NOMO-1 (cell line): ENCODE data around the gene TAF6.
A peak's percentile ranks its signal among the peaks of the same experiment; 100 is the strongest.

Experiments
- DNase-seq, 2 experiments: peaks; one replicate each; lab custom pipeline; 2025; ENCODE audit not compliant: unreplicated experiment in 2 of 2; lab: John Stamatoyannopoulos, UW

The TAF6 gene

DNA sequence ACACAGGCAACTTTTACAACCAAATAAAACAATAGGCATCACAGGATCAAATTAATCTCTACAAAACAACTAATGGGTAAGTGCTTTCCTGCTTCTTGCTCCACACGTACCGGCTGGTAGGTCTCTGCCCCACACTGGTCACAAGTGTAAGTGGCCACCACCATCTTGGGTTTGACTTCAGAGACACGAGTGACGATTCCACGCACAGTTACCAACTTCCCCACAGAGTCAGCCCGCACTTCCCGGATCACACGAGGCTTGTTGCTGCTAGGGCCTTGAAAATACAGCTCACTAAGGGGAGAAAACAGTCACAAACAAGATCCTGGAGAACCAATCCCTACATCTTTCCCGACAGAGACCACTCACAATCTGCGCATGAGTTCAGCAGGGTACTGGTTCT, 20.2 kb downstream of the TAF6 start:
- no peak for DNase-seq

DNA sequence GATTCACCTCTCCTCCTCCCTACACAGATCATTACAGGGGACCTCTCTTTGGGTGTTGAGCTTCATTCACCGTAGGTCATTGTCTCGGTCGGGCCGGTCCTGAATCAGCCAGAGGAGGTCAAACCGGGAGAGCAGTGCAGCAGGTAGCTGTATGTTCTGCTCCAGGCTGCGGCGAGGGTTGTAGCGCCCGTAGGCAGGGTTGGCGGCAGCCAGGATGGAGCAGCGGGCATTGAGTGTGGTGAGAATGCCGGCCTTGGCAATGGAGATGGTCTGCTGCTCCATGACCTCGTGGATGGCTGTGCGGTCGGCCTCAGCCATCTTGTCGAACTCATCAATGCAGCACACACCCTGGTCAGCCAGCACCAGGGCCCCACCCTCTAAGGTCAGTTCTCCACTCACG, 23.5 kb downstream of the TAF6 start:
- DNase-seq = no peak

DNA sequence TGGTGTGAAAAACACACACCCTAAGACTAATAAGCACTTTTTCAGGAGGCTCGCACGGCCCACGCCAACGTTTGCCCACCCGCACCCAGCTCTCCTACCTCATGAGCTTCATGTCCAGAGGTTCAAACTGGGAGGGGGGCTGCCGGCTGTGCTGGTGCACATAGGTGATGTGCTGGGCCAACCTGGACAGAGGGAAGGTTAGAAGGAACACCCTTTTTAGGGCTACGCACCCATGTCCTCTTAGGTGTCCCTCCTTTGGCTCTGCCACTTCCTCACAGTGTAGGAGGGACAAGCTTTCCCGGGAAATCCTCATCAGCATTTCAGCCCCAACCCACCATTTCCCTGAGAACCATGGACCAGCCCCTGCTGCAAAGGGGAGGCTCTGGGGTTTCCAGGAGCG, 23.9 kb downstream of the TAF6 start:
- no peak for DNase-seq

DNA sequence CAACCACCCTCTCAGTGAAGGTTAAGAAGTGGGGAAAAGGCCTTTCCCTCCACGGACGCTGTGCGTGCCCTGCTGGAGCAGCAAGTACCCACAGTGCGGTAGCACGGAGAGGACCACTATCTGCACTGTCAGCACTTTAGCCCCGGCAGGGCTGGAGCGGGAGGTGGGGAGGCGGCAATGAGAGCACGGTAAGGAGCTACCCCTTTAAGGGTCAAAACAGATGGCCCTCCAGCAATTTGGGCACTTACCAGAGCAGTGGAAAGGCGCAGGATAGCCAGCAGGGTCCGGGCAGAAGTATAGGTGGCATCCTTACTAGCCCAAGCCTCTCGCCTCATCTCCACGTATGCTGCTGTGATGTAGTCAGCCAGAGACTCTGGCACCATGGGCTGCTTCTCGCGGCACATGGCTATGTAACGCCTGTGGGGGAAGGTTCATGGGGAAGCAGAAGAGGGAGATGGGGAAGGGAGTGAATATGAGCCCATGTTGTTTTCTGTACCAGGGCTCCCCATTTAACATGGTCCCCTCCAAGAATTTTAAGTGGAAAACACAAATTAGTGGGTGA, 25.2 kb downstream of the TAF6 start:
- DNase-seq = no peak

DNA sequence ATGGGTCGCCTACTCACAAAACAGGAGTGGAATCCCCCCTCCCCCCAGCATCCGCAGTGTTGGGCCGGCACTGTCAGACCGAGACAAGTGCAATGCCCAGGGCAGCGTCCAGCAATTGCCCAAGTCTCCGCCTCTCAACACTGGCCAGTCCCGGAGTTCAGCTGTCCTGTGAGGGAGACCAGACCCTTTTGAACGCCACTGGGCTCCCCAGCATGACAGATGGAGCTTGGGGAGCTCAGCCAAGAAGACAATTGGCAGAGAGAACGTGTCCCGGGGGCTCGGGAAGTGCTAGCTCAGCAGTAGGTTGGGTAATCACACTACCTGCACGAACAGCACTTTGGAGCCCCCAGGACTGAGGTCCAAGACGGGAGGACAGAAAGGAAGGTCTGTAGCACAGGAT, 25.7 kb downstream of the TAF6 start:
- DNase-seq = no peak

DNA sequence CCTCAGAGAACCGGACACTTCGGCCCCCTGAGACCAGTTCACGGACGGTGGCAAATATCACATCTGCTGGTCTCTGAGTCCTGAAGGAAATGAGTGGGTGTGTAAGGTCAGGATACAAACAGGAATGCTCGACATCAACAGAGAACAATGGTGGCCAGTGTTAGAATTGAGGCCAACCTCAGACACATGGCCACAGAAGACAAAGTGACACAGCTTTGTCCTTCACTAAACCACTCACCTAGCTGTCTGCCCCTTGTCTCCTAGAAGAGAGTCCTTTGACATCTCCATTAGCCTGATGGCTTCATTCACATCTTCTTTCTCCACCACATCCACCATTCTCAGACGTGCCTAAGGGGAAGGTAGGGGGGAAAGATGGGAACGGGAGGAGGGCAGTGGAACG, 26.1 kb downstream of the TAF6 start:
- DNase-seq = no peak

DNA sequence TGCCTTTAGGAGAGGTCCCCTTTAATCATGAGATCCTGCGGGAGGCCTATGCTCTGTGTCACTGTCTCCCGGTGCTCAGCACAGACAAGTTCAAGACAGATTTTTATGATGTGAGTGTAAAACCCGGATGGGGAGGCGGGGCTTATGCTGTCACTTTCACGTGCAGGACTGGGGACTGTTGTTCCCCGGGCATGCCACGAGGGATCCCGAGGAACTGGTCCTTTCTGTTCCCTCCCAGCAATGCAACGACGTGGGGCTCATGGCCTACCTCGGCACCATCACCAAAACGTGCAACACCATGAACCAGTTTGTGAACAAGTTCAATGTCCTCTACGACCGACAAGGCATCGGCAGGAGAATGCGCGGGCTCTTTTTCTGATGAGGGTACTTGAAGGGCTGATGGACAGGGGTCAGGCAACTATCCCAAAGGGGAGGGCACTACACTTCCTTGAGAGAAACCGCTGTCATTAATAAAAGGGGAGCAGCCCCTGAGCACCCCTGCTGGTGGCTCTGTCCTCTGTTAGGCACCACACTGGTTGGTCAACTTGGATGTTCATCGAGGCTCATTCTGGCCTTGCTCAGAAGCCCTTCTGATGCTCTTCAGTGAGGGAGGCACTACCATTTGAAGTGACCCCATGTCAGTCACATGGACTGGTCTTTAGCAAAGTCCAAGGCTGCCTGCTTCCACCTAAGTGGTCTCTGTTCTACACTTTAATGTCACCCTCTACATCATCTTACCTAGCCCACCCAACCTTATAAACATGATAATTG, 27.6 kb downstream of the TAF6 start:
- DNase-seq = no peak

DNA sequence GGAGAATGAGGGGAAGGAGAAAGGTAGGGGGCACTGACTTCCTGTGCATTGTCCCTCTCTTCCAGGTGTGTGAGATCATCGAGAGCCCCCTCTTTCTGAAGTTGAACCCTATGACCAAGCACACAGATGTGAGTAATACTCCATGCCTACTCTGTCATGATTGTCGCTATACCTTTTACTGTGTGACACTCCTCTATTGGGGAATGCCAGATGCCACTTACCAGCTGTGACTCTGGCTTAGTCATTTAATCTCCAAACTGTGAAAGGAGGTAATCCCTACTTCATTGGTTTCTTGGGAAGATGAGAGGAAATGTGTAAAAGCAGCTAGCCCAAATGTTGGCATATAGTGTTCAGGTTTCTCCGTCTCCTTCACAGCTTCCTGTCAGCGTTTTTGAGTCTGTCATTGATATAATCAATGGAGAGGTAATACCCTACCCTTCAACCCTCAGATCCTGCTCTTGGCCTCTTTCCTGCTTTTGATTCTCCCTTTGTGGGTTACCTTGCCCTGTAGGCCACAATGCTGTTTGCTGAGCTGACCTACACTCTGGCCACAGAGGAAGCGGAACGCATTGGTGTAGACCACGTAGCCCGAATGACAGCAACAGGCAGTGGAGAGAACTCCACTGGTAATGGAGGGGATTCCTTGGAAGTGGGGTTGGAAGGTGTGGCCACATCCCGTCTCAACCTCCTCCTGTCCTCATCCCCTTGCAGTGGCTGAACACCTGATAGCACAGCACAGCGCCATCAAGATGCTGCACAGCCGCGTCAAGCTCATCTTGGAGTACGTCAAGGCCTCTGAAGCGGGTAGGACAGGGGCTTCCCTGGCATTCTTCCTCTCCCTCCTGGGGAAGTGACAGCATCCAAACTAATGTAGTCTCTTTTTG, 28.4 kb downstream of the TAF6 start:
- DNase-seq = no peak

DNA sequence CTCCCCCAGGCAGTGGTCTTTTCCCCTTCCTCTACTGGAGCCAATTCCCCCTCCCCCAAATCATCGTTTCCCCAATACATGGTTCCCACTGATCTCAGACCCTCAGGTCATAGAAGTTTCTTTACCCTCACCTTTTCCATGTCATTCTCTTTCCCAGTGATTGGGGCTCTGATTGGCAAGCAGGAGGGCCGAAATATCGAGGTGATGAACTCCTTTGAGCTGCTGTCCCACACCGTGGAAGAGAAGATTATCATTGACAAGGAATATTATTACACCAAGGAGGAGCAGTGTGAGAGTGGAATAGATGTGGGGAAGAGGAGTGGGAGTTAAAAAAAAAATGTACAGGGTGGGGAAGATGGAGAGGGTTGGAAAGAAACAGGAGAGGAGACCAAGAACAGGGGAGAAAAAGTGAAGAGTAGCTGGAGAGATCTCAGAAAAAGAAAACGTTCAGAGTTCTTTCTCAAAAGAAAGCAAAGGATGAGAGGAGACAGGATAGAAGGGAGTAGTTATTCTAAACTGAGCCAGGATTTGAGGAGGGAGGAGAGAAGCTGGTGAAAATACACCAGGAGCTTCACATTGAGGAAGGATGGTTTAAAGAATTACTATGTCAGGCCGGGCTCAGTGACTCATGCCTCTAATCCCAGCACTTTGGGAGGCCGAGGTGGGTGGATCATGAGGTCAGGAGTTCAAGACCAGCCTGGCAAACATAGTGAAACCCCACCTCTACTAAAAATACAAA, 29.5 kb downstream of the TAF6 start:
- DNase-seq = no peak

DNA sequence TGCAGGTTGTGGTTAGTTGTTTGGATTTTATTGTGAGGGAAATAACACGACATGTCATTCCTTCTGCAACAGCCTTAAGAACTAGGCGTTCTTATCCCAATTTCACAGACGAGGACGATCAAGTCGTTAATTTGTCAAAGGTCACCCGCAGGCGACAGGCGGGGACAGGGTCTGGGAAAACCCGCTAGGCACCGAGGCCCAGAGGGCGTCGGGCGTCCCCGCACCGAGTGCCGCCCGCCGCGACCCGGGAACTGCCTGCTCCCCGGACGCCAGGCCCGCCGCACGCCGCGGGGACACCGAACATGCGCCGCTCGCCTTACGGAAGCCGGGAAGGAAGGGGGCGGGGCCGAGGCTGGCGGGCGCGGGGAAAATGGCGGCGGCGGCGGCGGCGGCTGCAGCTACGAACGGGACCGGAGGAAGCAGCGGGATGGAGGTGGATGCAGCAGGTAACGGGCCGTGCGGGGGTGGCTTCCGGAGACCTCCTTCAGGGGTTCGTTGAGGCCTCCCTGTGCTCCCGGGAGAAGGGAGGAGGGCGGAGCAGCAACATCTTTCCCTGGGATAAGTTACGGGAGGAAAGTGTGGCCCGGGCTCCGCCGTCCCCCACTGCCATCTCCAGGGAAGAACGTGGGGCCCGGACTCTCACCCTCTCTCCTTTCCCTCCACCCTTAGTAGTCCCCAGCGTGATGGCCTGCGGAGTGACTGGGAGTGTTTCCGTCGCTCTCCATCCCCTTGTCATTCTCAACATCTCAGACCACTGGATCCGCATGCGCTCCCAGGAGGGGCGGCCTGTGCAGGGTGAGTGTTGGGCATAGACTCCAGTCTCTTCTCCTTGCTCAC, 30.3 kb downstream of the TAF6 start, which contains the start of gene COPS6:
TSS of gene COPS6 (plus strand) at position 349 of the 837 bp plus-strand sequence. CDS start at position 371, 22 bp downstream.
- DNase-seq = peak; percentile 65 to 90

DNA sequence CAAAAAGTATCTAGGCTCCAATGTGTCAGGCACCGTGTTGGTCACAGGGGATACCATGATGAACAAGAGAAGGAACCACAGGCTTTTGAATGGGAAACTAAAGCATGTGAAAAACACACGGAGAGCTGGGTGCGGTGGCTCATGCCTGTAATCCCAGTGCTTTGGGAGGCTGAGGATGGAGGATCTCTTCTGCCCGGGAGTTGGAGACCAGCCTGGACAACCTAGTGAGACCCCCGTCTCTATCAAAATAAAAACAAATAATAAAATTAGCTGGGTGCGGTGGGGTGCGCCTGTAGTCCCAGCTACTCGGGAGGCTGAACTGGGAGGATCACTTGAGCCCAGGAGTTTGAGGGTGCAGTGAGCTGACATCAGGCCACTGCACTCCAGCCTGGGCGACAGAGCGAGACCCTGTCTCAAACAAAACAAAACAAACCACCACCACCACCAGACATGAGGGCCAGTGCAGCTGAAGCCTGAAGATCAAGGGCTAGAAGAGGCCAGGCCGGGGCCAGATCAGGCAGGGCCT, 31.0 kb downstream of the TAF6 start:
- DNase-seq = no peak

DNA sequence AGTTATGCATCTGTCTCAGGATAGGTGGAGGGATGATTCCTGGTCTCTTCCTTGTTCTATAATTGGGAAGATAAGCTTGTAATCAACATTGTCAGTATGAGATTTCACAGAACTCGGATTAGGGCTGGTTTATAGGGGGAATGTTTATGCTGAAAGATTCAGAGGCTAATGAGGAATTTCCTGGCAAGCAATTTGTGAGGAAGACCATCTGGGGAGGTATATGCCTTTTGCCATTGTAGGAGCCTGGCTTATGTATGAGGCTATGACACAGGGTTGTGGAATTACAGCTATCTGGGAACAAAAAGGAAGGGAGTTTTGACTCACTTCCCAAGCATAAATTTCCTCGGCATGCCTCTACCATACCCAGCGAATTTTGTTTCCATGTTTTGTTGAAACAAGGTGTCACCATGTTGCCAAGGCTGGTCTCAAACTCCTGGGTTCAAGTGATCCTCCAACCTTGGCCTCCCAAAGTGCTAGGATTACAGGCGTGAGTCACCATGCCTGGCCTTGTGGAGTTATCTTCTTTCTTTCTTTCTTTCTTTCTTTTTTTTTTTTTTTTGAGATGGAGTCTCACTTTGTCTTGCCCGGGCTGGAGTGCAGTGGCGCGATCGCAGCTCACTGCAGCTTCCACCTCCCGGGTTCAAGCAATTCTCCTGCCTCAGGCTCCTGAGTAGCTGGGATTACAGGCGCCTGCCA, 32.0 kb downstream of the TAF6 start:
- DNase-seq = no peak

DNA sequence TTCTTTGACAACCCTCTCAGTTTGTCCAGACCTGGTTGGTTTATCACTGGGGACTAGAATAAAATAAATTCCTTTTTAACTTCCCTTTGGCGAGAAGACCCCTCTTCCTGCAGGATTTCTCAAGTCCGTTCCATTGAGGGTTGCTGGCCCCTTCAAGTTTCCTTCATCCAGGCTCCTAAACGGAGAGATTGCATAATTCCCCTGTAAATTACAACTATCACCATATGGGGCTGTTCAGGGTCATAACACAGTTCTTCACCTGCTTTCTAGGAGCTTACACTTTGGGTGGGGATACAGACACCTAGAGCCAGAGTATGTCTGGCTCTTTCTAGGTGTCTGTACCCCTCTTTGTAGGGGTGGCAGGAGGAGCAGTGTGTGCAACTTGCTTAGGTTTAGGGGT, 33.6 kb downstream of the TAF6 start:
- DNase-seq = peak in 1 of 2 experiments; percentile 32

DNA sequence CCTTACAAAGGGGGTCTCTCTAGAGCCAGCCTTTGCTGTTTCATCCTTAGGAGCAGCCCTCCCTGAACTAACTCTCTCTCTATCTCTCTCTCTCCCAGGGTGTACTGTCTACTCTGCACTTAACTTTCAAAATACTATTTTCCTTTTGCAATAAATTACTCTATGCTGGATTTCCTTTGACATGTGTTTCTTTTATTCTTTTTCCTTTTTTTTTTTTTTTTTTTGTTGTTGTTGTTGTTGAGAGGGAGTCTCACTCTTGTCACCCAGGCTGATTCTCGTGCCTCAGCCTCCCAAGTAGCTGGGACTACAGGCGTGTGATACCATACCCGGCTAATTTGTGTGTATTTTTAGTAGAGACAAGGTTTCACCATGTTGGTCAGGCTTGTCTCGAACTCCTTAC, 36.2 kb downstream of the TAF6 start:
- no peak for DNase-seq

DNA sequence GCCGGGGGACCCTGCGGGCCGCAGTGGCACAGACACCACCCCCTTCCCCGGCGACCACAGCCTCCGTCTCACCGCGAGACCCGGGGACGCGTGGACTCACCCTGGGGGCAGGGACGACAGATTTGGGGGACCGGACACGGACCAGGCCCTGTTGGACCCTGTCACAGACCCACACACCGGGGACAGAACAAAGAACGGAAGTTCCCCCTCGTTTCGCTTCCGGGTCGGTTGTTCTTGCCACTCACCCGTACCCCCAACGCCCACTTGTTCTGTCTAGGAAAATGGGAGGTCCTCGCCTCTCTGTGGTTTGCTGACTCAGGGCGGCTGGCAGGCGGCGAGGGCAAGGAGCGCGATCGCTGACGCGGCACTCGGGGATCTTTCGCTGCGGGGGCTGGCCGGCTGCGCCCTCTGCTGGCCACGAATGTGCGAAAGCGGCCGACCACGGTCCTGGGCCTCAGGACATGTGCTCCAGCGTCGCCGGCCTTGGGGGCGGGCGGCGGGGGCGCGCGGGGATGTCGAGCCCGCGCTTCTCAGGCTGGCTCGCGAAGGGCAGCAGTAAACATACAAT, 37.5 kb downstream of the TAF6 start, which contains the start of gene ZNF3:
TSS of gene ZNF3 (minus strand) at position 189 of the 568 bp plus-strand sequence. CDS start 4,366 bp downstream, outside the sequence.
- DNase-seq = peak; percentile 100

DNA sequence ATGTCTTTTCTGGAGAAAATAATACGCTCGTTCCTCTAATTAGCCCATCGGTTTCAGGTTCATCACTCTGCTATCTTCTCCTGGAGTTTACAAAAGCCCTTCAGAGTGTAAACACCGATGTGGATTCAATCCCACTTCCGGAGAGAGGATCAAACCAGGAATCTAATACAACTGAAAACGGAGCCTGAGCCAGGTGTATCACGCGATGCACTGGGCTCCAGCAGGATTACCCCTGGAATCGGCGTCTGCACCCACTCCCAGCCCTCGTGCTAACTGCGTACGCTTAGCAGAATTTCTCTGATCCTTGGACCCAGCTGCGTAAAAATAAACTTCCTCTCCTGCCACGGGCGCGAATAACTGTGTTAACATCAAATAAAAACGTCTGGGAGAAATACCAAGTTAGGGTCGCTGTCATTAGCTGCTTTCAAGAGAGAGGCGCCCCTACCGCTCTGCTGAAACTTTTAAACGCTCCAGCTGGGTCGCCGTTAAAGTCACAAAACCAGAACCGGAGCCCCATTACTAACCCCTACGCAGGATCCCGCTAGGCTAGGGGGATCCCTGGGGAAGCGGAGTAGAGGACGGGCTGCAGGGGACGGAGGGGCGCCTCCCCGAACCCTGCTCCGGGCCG, 38.1 kb downstream of the TAF6 start:
- DNase-seq = peak in 1 of 2 experiments; percentile 39

DNA sequence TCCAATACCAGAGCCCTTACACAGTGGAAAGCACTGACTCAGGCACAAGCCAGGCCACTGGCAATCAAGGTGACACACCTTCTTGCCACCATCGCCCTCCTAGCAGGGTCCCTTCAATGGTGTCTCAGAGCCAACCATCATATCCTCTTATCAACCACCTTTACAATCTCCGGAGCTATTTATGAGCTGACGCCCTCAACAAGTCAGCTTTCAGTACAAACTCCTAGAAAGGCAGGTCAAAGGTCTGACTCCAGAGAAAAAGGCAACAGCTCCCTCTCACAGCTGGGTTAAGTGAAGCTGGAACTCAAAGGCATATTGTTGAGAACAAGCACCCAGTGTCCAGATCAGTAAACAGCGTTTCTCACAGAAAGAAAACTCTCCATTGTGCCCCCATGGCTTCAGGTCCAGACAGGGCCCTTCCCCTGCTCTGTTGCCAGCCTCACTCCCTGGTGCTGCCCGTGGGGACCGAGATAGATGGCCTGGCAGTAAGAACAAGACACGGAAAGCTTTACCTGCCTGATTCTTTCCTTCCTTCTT, 40.1 kb downstream of the TAF6 start:
- DNase-seq = no peak

DNA sequence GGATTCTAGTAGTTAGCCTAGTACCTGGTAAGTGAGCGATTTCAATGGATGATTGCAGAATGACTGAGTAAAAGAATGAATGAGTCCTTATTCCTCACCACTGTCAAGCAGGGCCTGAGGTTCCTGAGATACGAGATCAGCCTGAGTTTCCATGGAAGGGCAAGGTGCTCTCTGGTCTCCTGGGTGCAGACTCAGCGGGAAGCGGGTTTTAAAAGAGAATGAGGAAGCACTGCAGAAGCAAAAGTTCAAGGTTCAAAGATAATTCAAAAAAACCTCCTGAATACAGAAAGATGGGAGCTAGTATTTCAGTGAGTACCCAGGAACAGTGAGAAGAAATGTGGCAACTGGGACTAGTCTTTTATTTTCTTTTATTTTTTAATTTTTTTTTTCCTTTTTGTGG, 42.0 kb downstream of the TAF6 start:
- no peak for DNase-seq
